Keratinocyte (primary cell): ENCODE measurements around the gene OR10Z1. TPM values are rescaled to one million over a fixed set of nuclear protein-coding genes. Genes with fewer than 3 reads are reported as not detected.

Source experiments
- DNase-seq: peaks from one replicate; pipeline ENCODE4 v3.0.0-alpha.2; 2011; ENCODE audit warnings: low read depth, missing footprints, low spot score
- FAIRE-seq: peaks from 2 replicates; lab custom pipeline; 2011; peaks lifted over from hg19 to GRCh38; lab: Jason Lieb, UNC
- H2AFZ ChIP-seq: 2 replicates; pipeline ENCODE4 v1.6.0; 2012; ENCODE audit warnings: low read length, control low read depth, inconsistent platforms; ENCODE audit not compliant: control insufficient read depth
- H3K27ac ChIP-seq: 2 replicates; pipeline ENCODE4 v1.5.1; 2011; ENCODE audit warnings: low read length; ENCODE audit not compliant: control insufficient read depth, insufficient read depth
- H3K27me3 ChIP-seq: 3 replicates; pipeline ENCODE4 v1.6.0; 2011; ENCODE audit warnings: low read length; ENCODE audit not compliant: control insufficient read depth, insufficient read depth; ENCODE audit errors: extremely low read depth
- H3K36me3 ChIP-seq, 2 experiments: 2 replicates in 1 of 2; 3 replicates in 1 of 2; pipeline ENCODE4 v1.5.1; 2011; ENCODE audit warnings: low read length in 2 of 2, mild to moderate bottlenecking in 1 of 2; ENCODE audit not compliant: control insufficient read depth in 2 of 2, insufficient read depth in 2 of 2; ENCODE audit errors: extremely low read depth in 1 of 2
- H3K4me1 ChIP-seq: 3 replicates; pipeline ENCODE4 v1.5.1; 2011; ENCODE audit warnings: low read length; ENCODE audit not compliant: control insufficient read depth, insufficient read depth; ENCODE audit errors: extremely low read depth
- H3K4me2 ChIP-seq: 3 replicates; pipeline ENCODE4 v1.6.0; 2011; ENCODE audit warnings: low read depth, low read length; ENCODE audit not compliant: control insufficient read depth, insufficient read depth; ENCODE audit errors: extremely low read depth
- H3K4me3 ChIP-seq, 3 experiments: fragments of 200-600 bp in 1 of 3; sonication (generic) in 1 of 3; 2 replicates in 2 of 3; 3 replicates in 1 of 3; pipeline ENCODE4 v1.5.1; 2011 to 2016; ENCODE audit warnings: low read length in 3 of 3, mild to moderate bottlenecking in 3 of 3, control low read depth in 2 of 3, inconsistent platforms in 1 of 3, low read depth in 1 of 3, mixed read lengths in 1 of 3, mixed run types in 1 of 3, moderate library complexity in 1 of 3; ENCODE audit not compliant: control insufficient read depth in 2 of 3, insufficient read depth in 2 of 3; ENCODE audit errors: extremely low read depth in 1 of 3
- H3K79me2 ChIP-seq: 2 replicates; pipeline ENCODE4 v1.6.0; 2012; ENCODE audit warnings: low read length; ENCODE audit not compliant: control insufficient read depth, insufficient read depth
- H3K9ac ChIP-seq: 3 replicates; pipeline ENCODE4 v1.6.0; 2011; ENCODE audit warnings: low read length; ENCODE audit not compliant: control insufficient read depth, insufficient read depth; ENCODE audit errors: extremely low read depth
- H3K9me1 ChIP-seq: 3 replicates; pipeline ENCODE4 v1.6.0; 2011; ENCODE audit warnings: low read length; ENCODE audit not compliant: control insufficient read depth, insufficient read depth; ENCODE audit errors: extremely low read depth
- H3K9me3 ChIP-seq: 2 replicates; pipeline ENCODE4 v1.5.1; 2012; ENCODE audit warnings: low read depth, low read length; ENCODE audit not compliant: control insufficient read depth
- H4K20me1 ChIP-seq: 3 replicates; pipeline ENCODE4 v1.6.0; 2011; ENCODE audit warnings: low read length; ENCODE audit not compliant: control insufficient read depth, insufficient read depth; ENCODE audit errors: extremely low read depth
- EZH2 ChIP-seq: IDR thresholded peaks from one replicate; pipeline ENCODE4 v1.6.1; 2012; ENCODE audit warnings: inconsistent platforms, mild to moderate bottlenecking, low read length, moderate library complexity
- dilution Hi-C: fragments of 300-500 bp; cut with MboI; formaldehyde crosslinking; loops from one replicate; pipeline ENCODE4 v1.7.0; 2020; ENCODE audit warnings: low sequenced_read_pairs; ENCODE audit not compliant: extremely low pct_ligation_motif_present
- polyA plus RNA-seq, 5 experiments: library from polyadenylated mRNA; depleted of rRNA in 3 of 5; stranded (reverse) in 3 of 5; stranded (forward) in 1 of 5; unstranded in 1 of 5; fragments of >200 nt; gene quantifications; 1 replicate in 1 of 5; 2 replicates in 3 of 5; 3 replicates in 1 of 5; pipeline versions ENCODE4 v1.2.1 to v1.2.3, GENCODE V29; 2011 to 2012; ENCODE audit warnings: missing spikeins in 2 of 5, low read depth in 1 of 5, low replicate concordance in 1 of 5
- TF ChIP-seq, protein P1 (sequence below), 3 experiments: IDR thresholded peaks in 1 of 3; conservative IDR thresholded peaks in 1 of 3; optimal IDR thresholded peaks in 1 of 3; 2 replicates in 2 of 3; 3 replicates in 1 of 3; pipeline versions ENCODE3 to v1.5.1; 2011; ENCODE audit warnings: low read length in 3 of 3, mild to moderate bottlenecking in 3 of 3, moderate library complexity in 2 of 3, control low read depth in 1 of 3, inconsistent platforms in 1 of 3; ENCODE audit not compliant: insufficient read depth in 2 of 3; ENCODE audit errors: extremely low read depth in 1 of 3

Gene OR10Z1
- polyA plus RNA-seq, 1 donor (not counting 4 experiments of a cell fraction or from before 2014, with no cell fraction given) = not detected

- Histone ChIP-seq H3K79me2 (no peaks in the 10 kb centered on the region), H3K4me2 (no peak overlapping the region), H3K9ac (no peak overlapping the region), H3K27ac (no peak overlapping the region), H3K4me1 (no peaks in the 10 kb centered on the region), H3K9me3 (no peaks in the 10 kb centered on the region), H3K4me3 (no peak overlapping the region), H3K9me1 (no peaks in the 10 kb centered on the region), H4K20me1 (no peaks in the 10 kb centered on the region), H2AFZ (no peak overlapping the region), H3K36me3 (no peaks in the 10 kb centered on the region), H3K27me3 (no peaks in the 10 kb centered on the region)
- FAIRE-seq (no peak), DNase-seq (no peak)
- no peak for TF ChIP-seq EZH2
- TF ChIP-seq, protein P1, sequence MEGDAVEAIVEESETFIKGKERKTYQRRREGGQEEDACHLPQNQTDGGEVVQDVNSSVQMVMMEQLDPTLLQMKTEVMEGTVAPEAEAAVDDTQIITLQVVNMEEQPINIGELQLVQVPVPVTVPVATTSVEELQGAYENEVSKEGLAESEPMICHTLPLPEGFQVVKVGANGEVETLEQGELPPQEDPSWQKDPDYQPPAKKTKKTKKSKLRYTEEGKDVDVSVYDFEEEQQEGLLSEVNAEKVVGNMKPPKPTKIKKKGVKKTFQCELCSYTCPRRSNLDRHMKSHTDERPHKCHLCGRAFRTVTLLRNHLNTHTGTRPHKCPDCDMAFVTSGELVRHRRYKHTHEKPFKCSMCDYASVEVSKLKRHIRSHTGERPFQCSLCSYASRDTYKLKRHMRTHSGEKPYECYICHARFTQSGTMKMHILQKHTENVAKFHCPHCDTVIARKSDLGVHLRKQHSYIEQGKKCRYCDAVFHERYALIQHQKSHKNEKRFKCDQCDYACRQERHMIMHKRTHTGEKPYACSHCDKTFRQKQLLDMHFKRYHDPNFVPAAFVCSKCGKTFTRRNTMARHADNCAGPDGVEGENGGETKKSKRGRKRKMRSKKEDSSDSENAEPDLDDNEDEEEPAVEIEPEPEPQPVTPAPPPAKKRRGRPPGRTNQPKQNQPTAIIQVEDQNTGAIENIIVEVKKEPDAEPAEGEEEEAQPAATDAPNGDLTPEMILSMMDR (optimal IDR thresholded peaks at IDR 0.05 in 1 of 3, IDR thresholded peaks at IDR 0.05 in 1 of 3, conservative IDR thresholded peaks at IDR 0.05 in 1 of 3; ENCODE audit: extremely low read depth in 1 of 3, insufficient read depth in 2 of 3, low read length in 3 of 3) = no peak
- dilution Hi-C loops = no loop called here
Measured at GRCh38 chr1:158652721-158653334, 47.8 kb downstream of the OR10Z1 start.

DNA sequence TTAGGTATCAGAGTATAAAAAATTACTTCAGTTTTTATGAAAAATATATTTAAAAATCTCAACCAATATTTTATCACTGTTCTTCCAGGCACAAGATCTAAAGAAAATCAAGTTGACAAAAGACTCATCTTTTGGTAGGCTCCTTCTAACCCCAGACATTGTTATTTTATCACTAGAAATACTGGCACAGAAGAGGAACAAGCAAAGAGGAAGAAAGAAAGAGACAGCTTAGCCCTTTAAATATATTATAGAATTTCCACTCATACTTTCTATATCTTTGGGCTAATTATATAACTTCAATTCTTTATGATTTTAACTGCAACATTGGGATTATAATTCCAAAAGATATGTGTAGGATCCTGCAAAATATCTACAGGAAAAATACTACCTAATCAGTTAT is 49.0 kb downstream of the OR10Z1 start:
- no peak overlapping the region for H3K4me3 ChIP-seq
- no peak overlapping the region for H3K4me2 ChIP-seq
- dilution Hi-C loops = no loop called here
- H3K27ac ChIP-seq = no peak overlapping the region
- no peaks in the 10 kb centered on the region for H4K20me1 ChIP-seq
- no peaks in the 10 kb centered on the region for H3K9me1 ChIP-seq
- DNase-seq (no peak), FAIRE-seq (no peak)
- no peaks in the 10 kb centered on the region for H3K27me3 ChIP-seq
- no peak for TF ChIP-seq EZH2
- TF ChIP-seq, protein P1 (optimal IDR thresholded peaks at IDR 0.05 in 1 of 3, IDR thresholded peaks at IDR 0.05 in 1 of 3, conservative IDR thresholded peaks at IDR 0.05 in 1 of 3; ENCODE audit: extremely low read depth in 1 of 3, insufficient read depth in 2 of 3, low read length in 3 of 3) = no peak
- H3K9me3 ChIP-seq = no peaks in the 10 kb centered on the region
- no peaks in the 10 kb centered on the region for H3K36me3 ChIP-seq
- H3K79me2 ChIP-seq = no peaks in the 10 kb centered on the region
- H2AFZ ChIP-seq = no peak overlapping the region
- H3K4me1 ChIP-seq = no peaks in the 10 kb centered on the region
- no peak overlapping the region for H3K9ac ChIP-seq
